SHP77 (cell line): Measurements from ENCODE around the gene HARS1.
A peak's percentile ranks its signal among the peaks of the same experiment; 100 is the strongest.
"Not testable (repeated sequence)": the region's sequence is repeated elsewhere in the genome, so short reads cannot be mapped to it uniquely, and the experiment has no call there.

Experiments used
- DNase-seq, 2 experiments: peaks; one replicate each; lab custom pipeline; 2025; lab: John Stamatoyannopoulos, UW

HARS1 gene

GRCh38 chr5:140633021-140633471 lies 58.1 kb downstream of the HARS1 start, which contains the start of gene CD14:
CD14 (minus strand) TSS chr5:140633175; CDS start chr5:140633071, 104 bp downstream.
- peak in 1 of 2 experiments; percentile 22 for DNase-seq

GRCh38 chr5:140632366-140633020 lies 58.7 kb downstream of the HARS1 start:
- peak in 1 of 2 experiments; percentile 7 for DNase-seq

DNA sequence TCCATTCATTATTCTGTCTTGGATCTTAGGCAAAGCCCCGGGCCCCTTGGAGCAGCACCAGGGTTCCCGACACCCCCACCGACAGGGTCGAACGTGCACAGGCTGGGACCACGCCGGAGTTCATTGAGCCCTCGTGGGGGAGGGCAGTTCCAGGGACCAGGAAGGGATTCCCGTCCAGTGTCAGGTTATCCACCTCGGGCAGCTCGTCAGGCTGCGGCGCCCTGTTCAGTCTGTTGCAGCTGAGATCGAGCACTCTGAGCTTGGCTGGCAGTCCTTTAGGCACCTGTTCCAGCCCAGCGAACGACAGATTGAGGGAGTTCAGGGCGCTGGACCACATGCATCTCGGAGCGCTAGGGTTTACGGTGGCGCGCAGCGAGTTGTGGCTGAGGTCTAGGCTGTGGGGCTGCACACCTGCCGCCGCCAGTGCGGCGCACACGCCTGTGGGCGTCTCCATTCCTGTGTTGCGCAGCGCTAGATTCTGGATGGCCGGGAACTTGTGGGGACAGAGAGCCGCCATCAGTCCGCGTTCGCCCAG lies 59.3 kb downstream of the HARS1 start:
- peak in 1 of 2 experiments; percentile 11 for DNase-seq

DNA sequence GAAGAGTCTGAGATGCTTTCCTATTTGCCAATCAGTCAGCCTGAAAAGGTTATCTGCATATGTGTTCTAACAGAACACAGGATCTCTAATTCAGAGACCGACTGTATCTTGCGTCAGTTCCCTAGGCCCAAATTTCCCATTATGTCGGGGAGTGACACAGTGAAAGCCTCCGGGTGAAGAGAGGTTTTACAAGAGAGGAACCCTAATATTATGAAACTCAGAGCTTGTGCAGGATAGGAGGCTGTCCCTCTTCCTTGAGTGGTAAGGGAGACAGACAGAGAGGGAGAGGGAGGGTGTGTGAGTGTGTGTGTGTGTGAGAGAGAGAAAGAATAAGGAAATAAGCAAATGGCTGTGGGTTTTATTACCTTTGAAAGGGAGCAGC lies 60.1 kb downstream of the HARS1 start:
- DNase-seq = no peak

GRCh38 chr5:140630292-140631035 lies 60.7 kb downstream of the HARS1 start:
- DNase-seq = no peak

DNA sequence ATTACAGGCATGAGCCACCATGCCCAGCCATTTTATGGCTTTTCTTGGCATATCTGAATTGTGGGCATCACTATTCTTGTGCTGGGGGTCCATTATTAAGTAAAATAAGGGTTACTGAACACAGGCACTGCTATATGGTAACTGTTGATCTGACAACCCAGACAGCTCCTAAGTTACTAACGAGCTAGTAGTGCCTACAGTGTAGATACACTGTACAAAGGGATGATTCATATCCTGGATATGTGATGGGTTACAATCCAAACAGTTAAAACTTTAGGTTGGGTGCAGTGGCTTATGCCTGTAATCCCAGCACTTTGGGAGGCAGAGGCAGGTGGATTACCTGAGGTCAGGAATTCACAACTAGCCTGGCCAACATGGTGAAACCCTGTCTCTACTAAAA lies 62.5 kb downstream of the HARS1 start:
- DNase-seq = no peak

GRCh38 chr5:140627972-140628371 lies 63.2 kb downstream of the HARS1 start:
- no peak for DNase-seq

DNA sequence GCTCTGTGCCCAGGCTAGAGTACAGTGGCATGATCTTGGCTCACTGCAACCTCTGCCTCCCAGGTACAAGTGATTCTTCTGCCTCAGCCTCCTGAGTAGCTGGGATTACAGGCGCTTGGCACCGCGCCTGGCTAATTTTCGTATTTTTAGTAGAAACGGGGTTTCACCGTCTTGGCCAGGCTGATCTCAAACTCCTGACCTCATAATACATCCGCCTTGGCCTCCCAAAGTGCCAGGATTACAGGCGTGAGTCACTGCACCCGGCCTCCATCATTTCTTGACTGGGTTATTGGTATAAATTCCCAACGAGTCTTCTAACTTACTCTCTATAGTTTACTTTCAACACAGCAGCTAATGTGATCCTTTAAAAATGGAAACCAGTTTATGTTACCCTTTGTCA lies 66.3 kb downstream of the HARS1 start:
- not testable (repeated sequence) for DNase-seq
